Measurements from ENCODE around the gene NMUR1. TPM values are rescaled to one million over a fixed set of nuclear protein-coding genes. Genes with fewer than 3 reads are reported as not detected.

The NMUR1 gene
- total and polyA plus RNA-seq, 8 donors: 0.14 to 0.92 (median 0.23) TPM; not detected in 4

DNA sequence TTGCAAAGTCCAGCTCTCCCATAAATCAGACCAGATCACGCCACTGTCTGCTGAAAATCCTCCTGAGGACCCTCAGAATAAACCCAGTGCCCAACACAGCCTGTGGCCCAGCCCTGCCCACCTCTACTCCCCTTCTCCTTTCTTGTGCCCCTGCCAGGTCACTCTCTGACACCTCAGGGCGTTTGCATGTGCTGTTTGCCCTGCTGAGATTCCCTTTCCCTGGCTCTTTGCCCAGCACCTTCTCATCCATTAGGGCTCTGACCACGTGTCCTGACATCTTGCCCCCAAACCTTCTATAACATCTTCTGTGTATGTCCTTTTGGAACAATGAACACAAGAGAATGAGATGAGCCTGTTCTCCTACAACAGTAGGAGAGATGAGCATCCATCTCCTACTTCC, 18.5 kb upstream of the NMUR1 start:
- TF ChIP-seq POLR2AphosphoS5 (IDR thresholded peaks at IDR 0.05): no peak
- no peak for TF ChIP-seq EP300 (IDR thresholded peaks at IDR 0.05)
- no peak for TF ChIP-seq POLR2A (IDR thresholded peaks at IDR 0.05)
- TF ChIP-seq, protein P1, sequence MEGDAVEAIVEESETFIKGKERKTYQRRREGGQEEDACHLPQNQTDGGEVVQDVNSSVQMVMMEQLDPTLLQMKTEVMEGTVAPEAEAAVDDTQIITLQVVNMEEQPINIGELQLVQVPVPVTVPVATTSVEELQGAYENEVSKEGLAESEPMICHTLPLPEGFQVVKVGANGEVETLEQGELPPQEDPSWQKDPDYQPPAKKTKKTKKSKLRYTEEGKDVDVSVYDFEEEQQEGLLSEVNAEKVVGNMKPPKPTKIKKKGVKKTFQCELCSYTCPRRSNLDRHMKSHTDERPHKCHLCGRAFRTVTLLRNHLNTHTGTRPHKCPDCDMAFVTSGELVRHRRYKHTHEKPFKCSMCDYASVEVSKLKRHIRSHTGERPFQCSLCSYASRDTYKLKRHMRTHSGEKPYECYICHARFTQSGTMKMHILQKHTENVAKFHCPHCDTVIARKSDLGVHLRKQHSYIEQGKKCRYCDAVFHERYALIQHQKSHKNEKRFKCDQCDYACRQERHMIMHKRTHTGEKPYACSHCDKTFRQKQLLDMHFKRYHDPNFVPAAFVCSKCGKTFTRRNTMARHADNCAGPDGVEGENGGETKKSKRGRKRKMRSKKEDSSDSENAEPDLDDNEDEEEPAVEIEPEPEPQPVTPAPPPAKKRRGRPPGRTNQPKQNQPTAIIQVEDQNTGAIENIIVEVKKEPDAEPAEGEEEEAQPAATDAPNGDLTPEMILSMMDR (IDR thresholded peaks at IDR 0.05): no peak
- WGBS, 5 donors: 59 to 74% (median 68%) methylated on average over 3 of the region's 3 CpGs
- Histone ChIP-seq H3K4me1 (peaks cover 0 to 13% (median 2%) of the 10 kb centered on the region in 4 donors), H3K27ac (no peak overlapping the region), H3K36me3 (no peaks in the 10 kb centered on the region), H3K4me3 (no peak overlapping the region), H3K27me3 (no peaks in the 10 kb centered on the region), H3K9me3 (peaks cover 0 to 13% (median 10%) of the 10 kb centered on the region in 4 donors)
- intact Hi-C loops (cut with DNase I; ENCODE audit: low total_unique reads): no loop called here
- DNase-seq: no peak

DNA sequence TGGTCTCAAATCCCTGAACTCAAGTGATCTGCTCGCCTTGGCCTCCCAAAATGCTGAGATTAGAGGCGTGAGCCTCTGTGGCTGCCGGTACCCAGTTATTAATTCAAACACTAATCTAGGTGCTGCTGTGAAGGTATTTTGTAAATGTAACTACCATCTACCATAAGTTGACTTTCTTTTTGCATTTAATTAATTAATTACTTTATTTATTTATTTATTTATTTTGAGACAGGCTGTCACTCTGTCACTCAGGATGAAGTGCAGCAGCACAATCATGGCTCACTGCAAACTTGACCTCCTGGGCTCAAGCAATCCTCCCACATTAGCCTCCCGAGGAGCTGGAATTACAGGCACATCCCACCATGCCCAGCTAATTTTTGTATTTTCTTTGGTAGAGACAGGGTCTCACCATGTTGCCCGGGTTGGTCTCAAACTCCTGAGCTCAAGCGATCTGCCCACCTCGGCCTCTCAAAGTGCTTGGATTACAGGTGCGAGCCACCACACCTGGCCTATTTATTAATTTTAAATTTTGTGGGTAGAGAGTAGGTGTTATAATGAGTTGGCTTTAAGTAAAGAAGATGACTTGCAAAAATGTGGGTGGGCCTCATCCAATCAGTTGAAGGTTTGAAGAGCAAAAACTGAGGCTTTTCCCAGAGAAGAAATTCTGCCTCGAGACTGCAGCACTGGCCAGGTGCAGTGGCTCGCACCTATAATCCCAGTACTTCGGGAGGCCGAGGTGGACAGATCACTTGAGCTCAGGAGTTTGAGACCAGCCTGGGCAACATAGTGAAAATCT, 17.3 kb upstream of the NMUR1 start:
- WGBS, 5 donors: 92 to 97% (median 96%) methylated on average over 12 of the region's 12 CpGs
- TF ChIP-seq POLR2A (IDR thresholded peaks at IDR 0.05) (no peak), POLR2AphosphoS5 (IDR thresholded peaks at IDR 0.05) (no peak), EP300 (IDR thresholded peaks at IDR 0.05) (no peak)
- TF ChIP-seq, protein P1 (IDR thresholded peaks at IDR 0.05): no peak
- peaks cover 0 to 12% (median 2%) of the 10 kb centered on the region in 4 donors for H3K4me1 ChIP-seq
- no peak overlapping the region for H3K4me3 ChIP-seq
- DNase-seq: no peak
- H3K9me3 ChIP-seq: peaks cover 0 to 15% (median 13%) of the 10 kb centered on the region in 4 donors
- H3K27ac ChIP-seq: no peak overlapping the region
- H3K36me3 ChIP-seq: no peaks in the 10 kb centered on the region
- intact Hi-C loops (cut with DNase I; ENCODE audit: low total_unique reads): no loop called here
- no peaks in the 10 kb centered on the region for H3K27me3 ChIP-seq

DNA sequence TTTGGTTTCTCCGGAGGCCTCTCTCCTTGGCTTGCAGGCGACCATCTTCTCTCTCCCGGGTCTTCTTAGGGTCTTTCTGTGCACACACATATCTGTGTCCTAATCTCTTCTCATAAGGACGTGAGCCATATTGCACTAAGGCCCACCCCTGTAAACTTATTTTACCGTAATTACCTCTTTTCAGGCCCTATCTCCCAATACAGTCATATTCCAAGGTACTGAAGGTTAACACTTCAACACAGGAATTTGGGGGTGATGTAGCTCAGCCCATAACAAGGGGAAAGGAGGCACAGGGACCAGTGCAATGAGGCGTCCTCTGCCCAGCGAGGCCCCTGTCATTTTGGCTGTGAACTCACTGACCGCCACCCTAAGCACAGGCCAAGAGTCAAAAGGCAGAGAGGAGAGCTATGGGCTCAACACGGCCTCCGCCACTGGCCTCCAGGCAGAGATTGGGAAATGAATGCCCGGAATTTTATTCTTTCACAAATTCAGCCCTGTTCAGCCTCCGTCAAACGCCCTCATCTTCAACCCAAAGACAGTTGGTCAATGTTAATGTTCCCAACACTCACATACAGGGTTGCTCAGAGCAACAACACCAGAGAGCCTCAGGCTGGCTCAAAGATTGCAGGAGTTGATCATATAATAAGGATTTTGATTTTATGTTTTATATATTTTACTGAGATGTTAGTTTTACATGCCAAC, 15.9 kb upstream of the NMUR1 start:
- 80 to 84% (median 81%) methylated on average over 13 of the region's 13 CpGs for WGBS, 5 donors
- no peak for TF ChIP-seq EP300 (IDR thresholded peaks at IDR 0.05)
- no peak for TF ChIP-seq POLR2AphosphoS5 (IDR thresholded peaks at IDR 0.05)
- TF ChIP-seq, protein P1 (IDR thresholded peaks at IDR 0.05): no peak
- H3K4me3 ChIP-seq: no peak overlapping the region
- H3K4me1 ChIP-seq: peaks cover 0 to 12% (median 2%) of the 10 kb centered on the region in 4 donors
- peaks cover 0 to 13% (median 9%) of the 10 kb centered on the region in 4 donors for H3K9me3 ChIP-seq
- intact Hi-C loops (cut with DNase I; ENCODE audit: low total_unique reads): no loop called here
- no peaks in the 10 kb centered on the region for H3K36me3 ChIP-seq
- peak overlapping the region in 2 of 5 donors; percentile 29 to 31 for H3K27ac ChIP-seq
- no peak for DNase-seq
- H3K27me3 ChIP-seq: no peaks in the 10 kb centered on the region

- H3K4me3 ChIP-seq: no peak overlapping the region
- peaks cover 0 to 12% (median 2%) of the 10 kb centered on the region in 4 donors for H3K4me1 ChIP-seq
- WGBS, 5 donors: 40 to 54% (median 46%) methylated on average over 14 of the region's 14 CpGs
- TF ChIP-seq, protein P1 (IDR thresholded peaks at IDR 0.05): no peak
- peak overlapping the region in 4 of 5 donors; percentile 29 to 72 (median 39) for H3K27ac ChIP-seq
- no peaks in the 10 kb centered on the region for H3K27me3 ChIP-seq
- H3K9me3 ChIP-seq: peaks cover 0 to 13% (median 9%) of the 10 kb centered on the region in 4 donors
- no peaks in the 10 kb centered on the region for H3K36me3 ChIP-seq
- intact Hi-C loops (cut with DNase I; ENCODE audit: low total_unique reads): no loop called here
- DNase-seq: peak; percentile 50 to 66
Measured at GRCh38 chr2:231545105-231545902, 15.1 kb upstream of the NMUR1 start.

All from stomach (tissue), 9 donors.